GM19099 (cell line): ENCODE data around the gene BPIFB2.

Source experiments
- POLR2A ChIP-seq: IDR thresholded peaks from 3 replicates; pipeline ENCODE4 v1.6.1; 2011; ENCODE audit warnings: low read depth; ENCODE audit not compliant: insufficient read length; ENCODE audit errors: extremely low read depth

Gene BPIFB2

GRCh38 chr20:32991792-32992641 is 15.5 kb upstream of the BPIFB2 start:
- TF ChIP-seq POLR2A = no peak

- no peak for TF ChIP-seq POLR2A
Measured at GRCh38 chr20:32993496-32994050, 13.9 kb upstream of the BPIFB2 start.

DNA sequence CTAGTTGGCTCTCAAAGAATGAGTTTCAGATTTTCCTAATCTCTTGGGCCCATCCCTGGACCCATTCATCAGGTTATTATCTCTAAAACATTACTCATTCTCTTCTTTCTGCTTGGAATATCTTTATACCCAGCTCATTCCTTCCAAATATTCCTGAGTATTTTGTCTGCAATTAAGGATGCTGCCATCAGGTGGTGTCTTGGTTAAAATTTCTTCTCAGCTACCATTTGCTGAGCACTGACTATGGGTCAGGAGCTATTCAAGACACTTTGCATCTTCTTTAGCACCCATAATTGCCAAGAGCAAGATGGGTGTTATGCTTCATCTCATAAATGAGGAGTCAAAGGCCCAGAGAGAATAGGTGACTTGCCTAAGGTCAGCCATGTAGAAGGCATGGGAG is 11.7 kb upstream of the BPIFB2 start:
- no peak for TF ChIP-seq POLR2A

DNA sequence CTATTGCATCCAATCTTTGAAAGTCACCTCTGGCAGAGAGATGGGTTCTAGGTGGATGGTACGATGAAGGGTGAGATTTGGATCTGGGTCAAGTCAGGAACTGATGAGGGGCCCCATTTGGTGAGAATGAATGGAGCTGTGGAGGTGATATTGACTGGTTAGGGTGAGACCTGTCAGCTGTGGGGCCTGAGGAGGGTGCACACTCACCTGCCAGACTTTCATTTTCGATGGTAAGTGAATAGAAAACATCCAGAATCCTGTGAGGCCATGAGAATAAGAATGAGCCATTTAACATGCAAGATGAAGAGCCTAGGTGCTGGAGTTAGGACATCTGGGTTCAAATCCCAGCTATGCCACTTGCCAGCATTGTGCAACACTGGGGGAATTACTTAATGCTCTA is 10.1 kb upstream of the BPIFB2 start:
- no peak for TF ChIP-seq POLR2A

DNA sequence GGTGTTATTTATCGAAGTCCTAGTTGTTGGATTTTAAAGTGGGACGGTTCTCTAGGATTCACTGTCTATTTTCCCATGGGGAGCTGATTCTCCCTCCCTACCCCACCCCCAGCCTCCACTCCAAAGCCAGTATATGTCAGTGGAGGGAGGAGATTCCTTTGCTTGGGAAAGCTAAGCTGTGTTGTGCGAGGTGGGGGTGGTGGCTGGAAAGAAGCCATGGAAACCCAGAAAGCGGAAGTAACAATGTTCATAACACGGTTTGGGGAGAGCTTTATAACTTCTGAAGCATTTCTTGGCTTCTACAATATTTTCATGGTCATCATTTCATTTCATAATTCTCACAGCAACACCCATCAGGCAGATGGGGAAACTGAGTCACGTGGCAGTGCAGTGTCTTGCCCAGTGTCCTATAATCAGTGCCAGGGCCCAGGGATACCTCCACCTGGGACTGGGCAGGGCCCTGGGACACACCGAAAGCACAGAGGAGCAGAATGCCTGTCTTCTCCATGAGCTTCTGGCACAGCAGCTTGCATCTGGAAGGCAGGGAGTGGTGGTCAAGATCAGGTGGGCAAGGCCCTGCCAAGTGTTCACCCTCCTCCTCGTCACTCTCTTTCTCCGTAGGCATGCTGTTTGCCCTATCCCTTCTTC is 7.8 kb upstream of the BPIFB2 start:
- no peak for TF ChIP-seq POLR2A

GRCh38 chr20:33000802-33001466 is 6.6 kb upstream of the BPIFB2 start:
- no peak for TF ChIP-seq POLR2A

DNA sequence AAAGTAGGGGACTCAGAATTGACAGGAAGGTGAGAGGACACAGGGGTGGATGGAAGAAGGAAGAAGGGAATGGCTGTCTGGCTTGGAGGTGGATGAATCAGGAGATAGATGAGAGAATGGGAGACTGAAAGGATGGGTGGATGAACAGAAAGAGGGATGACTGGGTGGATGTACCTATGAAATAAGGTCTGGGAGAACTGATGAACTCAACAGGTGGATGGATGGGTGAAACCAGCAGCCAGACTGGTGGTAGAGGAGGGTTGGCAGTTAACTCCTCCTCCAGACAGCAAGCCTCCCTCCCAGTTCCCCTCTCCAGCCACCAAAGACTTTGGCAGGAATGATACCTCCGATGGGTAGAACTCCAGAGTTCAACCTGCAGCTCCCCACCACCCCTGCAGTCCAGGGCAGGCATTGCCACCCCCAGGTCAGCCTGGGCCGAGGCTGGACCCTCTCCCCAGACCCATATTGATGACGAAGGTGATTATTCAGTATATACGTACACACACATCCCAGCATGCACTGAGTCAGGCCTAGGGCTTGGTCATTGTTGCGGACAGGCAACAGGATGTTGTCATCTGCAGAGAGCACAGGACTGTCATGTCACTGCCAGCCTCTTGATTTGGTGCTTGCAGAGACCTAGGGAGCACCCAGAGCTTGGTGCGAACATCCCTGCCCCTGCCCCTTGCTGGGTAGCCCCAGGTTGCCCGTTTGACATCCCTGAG is 5.3 kb upstream of the BPIFB2 start:
- TF ChIP-seq POLR2A = no peak

DNA sequence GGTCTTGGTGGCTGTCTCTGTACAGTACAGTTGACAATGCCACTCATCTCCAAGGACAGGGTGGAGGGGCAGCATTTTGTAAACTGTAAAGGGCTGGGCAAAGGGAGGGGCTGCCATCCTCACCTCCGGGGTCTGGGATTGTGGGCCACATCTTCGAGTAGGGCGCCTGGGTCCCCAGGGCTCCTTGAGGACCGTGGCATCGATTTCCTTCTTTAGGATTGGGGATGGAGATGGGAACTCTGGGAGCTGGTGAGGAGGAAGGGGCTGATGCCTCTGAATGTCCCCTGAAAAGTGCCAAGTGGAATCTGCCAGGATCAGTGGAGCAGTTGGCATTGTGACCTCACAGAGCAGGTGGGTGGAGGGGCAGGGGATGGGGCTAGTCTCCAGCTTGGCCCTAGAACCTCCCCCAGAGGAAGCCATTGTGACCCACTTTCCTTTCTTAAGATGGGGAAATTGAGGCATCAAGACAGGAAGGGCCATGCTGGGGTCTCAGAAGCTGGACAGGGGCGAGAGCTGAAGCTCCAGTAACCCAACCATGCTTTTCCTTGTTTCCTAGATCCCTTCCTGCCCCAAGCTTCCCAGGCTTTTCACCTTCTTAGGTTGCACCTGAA is 3.3 kb upstream of the BPIFB2 start, which contains the start of gene SUN5:
Gene SUN5 (minus strand): TSS at position 293 of the 611 bp plus-strand sequence. CDS start 93 bp downstream, at position 200.
- no peak for TF ChIP-seq POLR2A

DNA sequence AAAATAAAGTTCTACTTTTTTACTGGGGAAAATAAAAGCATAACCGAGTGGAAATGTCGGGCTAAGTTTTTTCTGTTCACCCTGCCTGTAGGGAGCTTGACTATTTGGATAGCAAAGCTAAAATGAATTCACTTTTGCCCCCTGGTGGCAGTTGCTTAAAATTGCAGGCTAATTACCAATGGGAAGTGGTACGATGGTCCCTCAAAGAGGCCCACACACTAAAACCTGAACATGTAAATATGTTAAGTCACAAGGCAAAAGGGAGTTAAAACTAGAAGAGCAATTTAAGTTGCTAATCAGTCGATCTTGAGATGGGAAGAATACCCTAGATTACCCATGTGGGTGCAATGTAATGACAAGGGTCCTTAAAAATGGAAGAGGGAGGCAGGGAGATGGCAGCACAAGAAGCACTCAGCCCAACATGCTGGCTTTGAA is 2.4 kb upstream of the BPIFB2 start:
- TF ChIP-seq POLR2A = no peak

DNA sequence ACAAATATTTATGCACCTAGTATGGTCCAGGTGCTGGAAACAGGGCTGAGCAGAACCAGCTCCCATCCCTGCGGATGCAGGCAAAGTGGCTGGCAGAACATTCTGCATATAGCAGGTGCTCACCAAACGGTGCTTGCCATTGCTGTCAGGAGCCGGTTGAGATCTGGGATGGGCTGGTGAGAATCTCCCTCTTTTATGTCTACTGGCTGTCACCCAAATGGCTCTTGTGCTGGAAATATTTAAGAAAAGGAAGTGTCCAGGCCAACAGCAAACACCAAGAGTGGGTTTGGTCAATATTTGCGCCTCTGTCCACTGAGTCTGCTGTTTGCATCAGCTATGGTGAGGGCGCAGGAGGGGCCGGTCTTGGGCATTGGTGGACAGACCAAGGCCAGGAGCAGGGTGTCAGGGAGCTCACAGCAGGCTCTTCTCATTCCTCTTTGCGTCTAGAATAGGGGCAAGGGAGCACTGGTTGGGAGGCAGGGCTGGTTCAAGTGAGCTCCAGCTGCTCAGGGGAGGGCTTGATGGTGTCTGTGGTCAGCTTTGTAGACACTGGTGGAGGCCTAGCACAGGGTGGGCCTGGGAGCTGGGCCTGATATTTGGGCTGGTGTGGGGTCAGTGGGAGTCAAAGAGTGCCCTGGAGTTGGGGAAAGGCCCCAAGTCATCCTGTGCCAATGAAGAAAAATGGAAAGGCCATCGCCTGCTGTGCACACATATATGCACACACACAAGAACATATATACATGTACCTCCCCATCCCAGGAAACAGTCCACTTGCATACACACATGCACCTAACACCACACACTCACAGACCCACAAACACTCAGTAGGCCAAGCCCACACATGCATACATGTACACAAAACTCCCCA is 1.4 kb upstream of the BPIFB2 start:
- TF ChIP-seq POLR2A = no peak

DNA sequence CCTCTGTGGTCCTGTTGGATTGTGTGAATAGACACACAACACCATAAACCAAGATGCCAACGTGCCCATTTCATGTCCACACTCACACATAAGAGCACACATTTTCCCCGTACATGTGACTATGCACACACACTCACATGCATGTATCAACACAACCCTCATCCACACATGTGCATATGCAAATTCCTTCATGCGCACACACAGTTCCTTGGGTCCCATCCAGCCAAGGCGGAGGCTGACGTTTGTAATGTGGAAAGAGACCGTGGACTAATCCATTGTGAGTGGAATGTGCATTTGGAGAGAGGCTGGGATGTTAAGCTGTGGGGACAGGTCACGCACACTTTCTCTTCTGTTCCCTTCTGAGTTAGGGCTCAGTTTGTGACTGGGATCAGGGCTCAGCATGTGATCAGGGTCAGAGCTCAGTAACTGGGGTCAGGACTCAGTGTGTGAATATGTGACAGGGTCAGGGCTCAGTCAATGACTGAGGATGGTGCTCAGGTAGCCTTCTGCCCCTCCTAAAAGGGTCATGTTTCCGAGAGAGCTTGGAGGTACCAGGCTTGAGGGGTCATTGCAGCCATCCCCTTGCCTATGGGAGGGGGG is 628 bp upstream of the BPIFB2 start:
- no peak for TF ChIP-seq POLR2A

DNA sequence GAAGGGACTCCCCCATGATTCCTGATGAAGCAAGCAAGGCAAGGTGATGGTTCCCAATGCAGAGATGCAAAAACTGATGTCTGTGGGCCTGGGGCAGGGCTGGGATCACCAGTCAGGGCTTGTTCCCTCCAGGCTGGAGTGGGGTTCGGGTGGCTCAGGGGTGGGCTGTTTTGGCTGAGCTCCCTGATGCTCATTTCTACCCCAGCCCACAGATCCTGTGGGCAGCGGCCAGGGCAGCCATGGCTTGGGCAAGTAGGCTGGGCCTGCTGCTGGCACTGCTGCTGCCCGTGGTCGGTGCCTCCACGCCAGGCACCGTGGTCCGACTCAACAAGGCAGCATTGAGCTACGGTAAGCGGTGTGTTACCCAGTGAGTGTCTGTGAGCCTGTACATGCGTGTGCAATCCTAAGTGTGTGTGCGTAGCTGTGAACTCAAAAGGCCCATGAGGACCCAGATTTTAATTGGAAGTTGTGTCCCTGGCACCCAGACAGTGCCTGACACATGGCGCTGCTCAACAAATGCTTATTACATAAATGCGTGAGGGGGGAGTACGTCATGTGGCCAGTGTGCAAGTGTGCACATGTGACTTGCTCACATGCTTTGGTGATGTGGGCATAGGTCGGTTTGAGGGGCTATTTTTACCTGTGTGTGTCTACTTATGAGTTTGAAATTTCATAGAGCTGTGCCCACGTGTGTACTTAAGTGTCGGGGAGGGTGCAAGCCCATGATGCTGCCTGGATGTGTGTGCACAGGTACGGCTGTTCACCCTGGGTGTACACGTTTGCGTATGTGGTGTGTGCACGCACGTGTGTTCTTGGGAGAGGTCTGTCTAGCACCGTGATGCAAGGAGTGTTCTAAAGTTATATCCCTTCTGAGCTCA is 1.1 kb downstream of the BPIFB2 start:
- no peak for TF ChIP-seq POLR2A
